Astrocyte (in vitro differentiated cells and primary cell): Measurements from ENCODE around the gene UQCRH. TPM values are rescaled to one million over a fixed set of nuclear protein-coding genes. Genes with fewer than 3 reads are reported as not detected.

Source experiments
- DNase-seq: peaks from one replicate; pipeline ENCODE4 v3.0.0-alpha.2; 2010; ENCODE audit warnings: low read depth
- FAIRE-seq: peaks from 2 replicates; lab custom pipeline; 2011; peaks lifted over from hg19 to GRCh38; lab: Jason Lieb, UNC
- H2AFZ ChIP-seq: 2 replicates; pipeline ENCODE4 v1.6.0; 2012; ENCODE audit warnings: low read depth, low read length, inconsistent platforms
- H3K27ac ChIP-seq: 2 replicates; pipeline ENCODE4 v1.5.1; 2011; ENCODE audit warnings: low read depth, low read length, inconsistent platforms
- H3K27me3 ChIP-seq: 2 replicates; pipeline ENCODE4 v1.6.0; 2011; ENCODE audit warnings: low read length, inconsistent platforms; ENCODE audit not compliant: insufficient read depth
- H3K36me3 ChIP-seq: 2 replicates; pipeline ENCODE4 v1.5.1; 2011; ENCODE audit warnings: low read length, inconsistent platforms; ENCODE audit not compliant: insufficient read depth
- H3K4me1 ChIP-seq: 2 replicates; pipeline ENCODE4 v1.5.1; 2011; ENCODE audit warnings: low read length, inconsistent platforms; ENCODE audit not compliant: insufficient read depth
- H3K4me2 ChIP-seq: 2 replicates; pipeline ENCODE4 v1.6.0; 2012; ENCODE audit warnings: low read length, inconsistent platforms
- H3K4me3 ChIP-seq: 2 replicates; pipeline ENCODE4 v1.5.1; 2011; ENCODE audit warnings: low read depth, mild to moderate bottlenecking, low read length, inconsistent platforms; ENCODE audit not compliant: insufficient read depth
- H3K79me2 ChIP-seq: 2 replicates; pipeline ENCODE4 v1.6.0; 2012; ENCODE audit warnings: mild to moderate bottlenecking, low read length, inconsistent platforms; ENCODE audit not compliant: insufficient read depth
- H3K9ac ChIP-seq: 2 replicates; pipeline ENCODE4 v1.6.0; 2012; ENCODE audit warnings: mild to moderate bottlenecking, low read length, inconsistent platforms
- H3K9me3 ChIP-seq: 2 replicates; pipeline ENCODE4 v1.5.1; 2012; ENCODE audit warnings: low read depth, mild to moderate bottlenecking, low read length, inconsistent platforms; ENCODE audit not compliant: insufficient read depth
- H4K20me1 ChIP-seq: 2 replicates; pipeline ENCODE4 v1.6.0; 2012; ENCODE audit warnings: low read length, inconsistent platforms; ENCODE audit not compliant: insufficient read depth
- H3K27ac Mint-ChIP-seq: one replicate; pipeline ENCODE4 v1.8.0; 2021; ENCODE audit warnings: mild to moderate bottlenecking, mixed read lengths; ENCODE audit not compliant: unreplicated experiment
- H3K27me3 Mint-ChIP-seq: one replicate; pipeline ENCODE4 v1.8.0; 2021; ENCODE audit warnings: low read depth, mixed read lengths; ENCODE audit not compliant: unreplicated experiment
- H3K36me3 Mint-ChIP-seq: one replicate; pipeline ENCODE4 v1.8.0; 2021; ENCODE audit warnings: low read depth, mixed read lengths; ENCODE audit not compliant: unreplicated experiment
- H3K4me1 Mint-ChIP-seq: one replicate; pipeline ENCODE4 v1.8.0; 2021; ENCODE audit warnings: low read depth, mixed read lengths; ENCODE audit not compliant: unreplicated experiment
- H3K4me3 Mint-ChIP-seq: one replicate; pipeline ENCODE4 v1.8.0; 2021; ENCODE audit warnings: mild to moderate bottlenecking, moderate library complexity, mixed read lengths; ENCODE audit not compliant: unreplicated experiment
- H3K9me3 Mint-ChIP-seq: one replicate; pipeline ENCODE4 v1.8.0; 2021; ENCODE audit warnings: mild to moderate bottlenecking, mixed read lengths; ENCODE audit not compliant: unreplicated experiment
- EZH2 ChIP-seq: IDR thresholded peaks from 2 replicates; pipeline ENCODE4 v1.6.1; 2012; ENCODE audit warnings: mild to moderate bottlenecking, low read length, inconsistent platforms; ENCODE audit not compliant: insufficient read depth
- total RNA-seq: library from RNA; stranded (reverse); gene quantifications from 2 replicates; pipeline ENCODE4 v1.2.1, GENCODE V29; 2021
- TF ChIP-seq, protein P1 (sequence below): IDR thresholded peaks from 2 replicates; pipeline ENCODE4 v1.5.1; 2011; ENCODE audit warnings: low read depth, mild to moderate bottlenecking, inconsistent platforms, low read length, moderate library complexity; ENCODE audit not compliant: insufficient read depth

Gene UQCRH
- total RNA-seq, 1 donor from 2014 or later = 337 TPM

DNA sequence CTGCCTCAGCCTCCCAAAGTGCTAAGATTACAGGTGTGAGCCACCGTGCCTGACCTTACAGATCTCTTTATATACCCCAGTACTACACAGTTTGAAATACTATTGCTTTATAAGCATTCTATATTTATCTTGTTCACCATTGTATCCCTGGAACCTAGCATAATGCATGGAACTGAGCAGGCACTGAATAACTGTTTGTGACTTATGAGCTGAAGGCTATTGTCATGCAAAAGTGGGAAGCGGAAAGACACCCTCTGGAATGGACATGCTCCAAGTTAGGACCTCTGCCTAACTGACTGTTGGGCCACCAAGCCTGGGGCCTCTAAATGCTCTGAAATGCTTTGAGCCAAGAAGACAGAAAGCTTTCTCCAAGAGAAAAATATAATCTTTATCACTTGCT, 8.2 kb upstream of the UQCRH start:
- peaks cover 16% of the 10 kb centered on the region for H3K4me1 Mint-ChIP-seq
- FAIRE-seq = no peak

DNA sequence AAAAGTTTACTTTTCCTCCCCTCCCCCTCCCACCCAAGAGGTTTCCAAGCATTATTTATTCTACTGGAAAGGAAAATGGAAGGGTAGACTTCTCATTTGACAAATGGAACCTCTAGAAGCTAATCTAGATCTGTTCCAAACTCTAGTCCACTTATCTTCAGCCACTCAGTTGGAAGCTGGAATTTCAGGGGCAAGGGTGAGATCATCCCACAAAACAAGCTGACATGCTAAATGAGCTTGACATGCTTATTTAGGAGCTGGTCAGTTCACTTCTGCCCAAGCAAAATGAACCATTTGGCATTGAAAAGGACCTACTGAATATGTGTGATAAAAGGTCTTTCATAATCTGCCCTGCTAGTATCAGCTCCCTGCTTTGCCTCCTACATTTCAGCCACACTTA, 5.1 kb upstream of the UQCRH start:
- peaks cover 13% of the 10 kb centered on the region for H3K4me1 ChIP-seq
- Mint-ChIP-seq H3K27ac (no peak overlapping the region), H3K9me3 (no peaks in the 10 kb centered on the region), H3K4me3 (no peak overlapping the region), H3K4me1 (peaks cover 24% of the 10 kb centered on the region), H3K36me3 (peaks cover 26% of the 10 kb centered on the region), H3K27me3 (no peaks in the 10 kb centered on the region)
- no peak overlapping the region for H3K9ac ChIP-seq
- peaks cover 68% of the 10 kb centered on the region for H3K79me2 ChIP-seq
- no peak overlapping the region for H3K4me2 ChIP-seq
- no peak overlapping the region for H3K27ac ChIP-seq
- H4K20me1 ChIP-seq = peaks cover 40% of the 10 kb centered on the region
- H3K9me3 ChIP-seq = no peaks in the 10 kb centered on the region
- DNase-seq (no peak), FAIRE-seq (no peak)
- TF ChIP-seq EZH2 = no peak
- TF ChIP-seq, protein P1, sequence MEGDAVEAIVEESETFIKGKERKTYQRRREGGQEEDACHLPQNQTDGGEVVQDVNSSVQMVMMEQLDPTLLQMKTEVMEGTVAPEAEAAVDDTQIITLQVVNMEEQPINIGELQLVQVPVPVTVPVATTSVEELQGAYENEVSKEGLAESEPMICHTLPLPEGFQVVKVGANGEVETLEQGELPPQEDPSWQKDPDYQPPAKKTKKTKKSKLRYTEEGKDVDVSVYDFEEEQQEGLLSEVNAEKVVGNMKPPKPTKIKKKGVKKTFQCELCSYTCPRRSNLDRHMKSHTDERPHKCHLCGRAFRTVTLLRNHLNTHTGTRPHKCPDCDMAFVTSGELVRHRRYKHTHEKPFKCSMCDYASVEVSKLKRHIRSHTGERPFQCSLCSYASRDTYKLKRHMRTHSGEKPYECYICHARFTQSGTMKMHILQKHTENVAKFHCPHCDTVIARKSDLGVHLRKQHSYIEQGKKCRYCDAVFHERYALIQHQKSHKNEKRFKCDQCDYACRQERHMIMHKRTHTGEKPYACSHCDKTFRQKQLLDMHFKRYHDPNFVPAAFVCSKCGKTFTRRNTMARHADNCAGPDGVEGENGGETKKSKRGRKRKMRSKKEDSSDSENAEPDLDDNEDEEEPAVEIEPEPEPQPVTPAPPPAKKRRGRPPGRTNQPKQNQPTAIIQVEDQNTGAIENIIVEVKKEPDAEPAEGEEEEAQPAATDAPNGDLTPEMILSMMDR = no peak
- H2AFZ ChIP-seq = no peak overlapping the region
- no peaks in the 10 kb centered on the region for H3K27me3 ChIP-seq
- no peak overlapping the region for H3K4me3 ChIP-seq
- H3K36me3 ChIP-seq = peaks cover 31% of the 10 kb centered on the region

More for the DNA sequence above, 8.2 kb upstream of the UQCRH start:
- Histone ChIP-seq H3K27me3 (no peaks in the 10 kb centered on the region), H3K79me2 (peaks cover 40% of the 10 kb centered on the region), H3K9me3 (no peaks in the 10 kb centered on the region), H3K9ac (no peak overlapping the region), H2AFZ (no peak overlapping the region), H3K4me3 (no peak overlapping the region), H3K4me2 (no peak overlapping the region), H4K20me1 (peaks cover 29% of the 10 kb centered on the region), H3K4me1 (peaks cover under 1% of the 10 kb centered on the region), H3K27ac (no peak overlapping the region), H3K36me3 (peaks cover 31% of the 10 kb centered on the region)
- peaks cover 23% of the 10 kb centered on the region for H3K36me3 Mint-ChIP-seq
- no peak overlapping the region for H3K27ac Mint-ChIP-seq
- no peaks in the 10 kb centered on the region for H3K9me3 Mint-ChIP-seq
- TF ChIP-seq, protein P1 = no peak
- TF ChIP-seq EZH2 = no peak
- no peak for DNase-seq
- H3K27me3 Mint-ChIP-seq = no peaks in the 10 kb centered on the region
- no peak overlapping the region for H3K4me3 Mint-ChIP-seq

DNA sequence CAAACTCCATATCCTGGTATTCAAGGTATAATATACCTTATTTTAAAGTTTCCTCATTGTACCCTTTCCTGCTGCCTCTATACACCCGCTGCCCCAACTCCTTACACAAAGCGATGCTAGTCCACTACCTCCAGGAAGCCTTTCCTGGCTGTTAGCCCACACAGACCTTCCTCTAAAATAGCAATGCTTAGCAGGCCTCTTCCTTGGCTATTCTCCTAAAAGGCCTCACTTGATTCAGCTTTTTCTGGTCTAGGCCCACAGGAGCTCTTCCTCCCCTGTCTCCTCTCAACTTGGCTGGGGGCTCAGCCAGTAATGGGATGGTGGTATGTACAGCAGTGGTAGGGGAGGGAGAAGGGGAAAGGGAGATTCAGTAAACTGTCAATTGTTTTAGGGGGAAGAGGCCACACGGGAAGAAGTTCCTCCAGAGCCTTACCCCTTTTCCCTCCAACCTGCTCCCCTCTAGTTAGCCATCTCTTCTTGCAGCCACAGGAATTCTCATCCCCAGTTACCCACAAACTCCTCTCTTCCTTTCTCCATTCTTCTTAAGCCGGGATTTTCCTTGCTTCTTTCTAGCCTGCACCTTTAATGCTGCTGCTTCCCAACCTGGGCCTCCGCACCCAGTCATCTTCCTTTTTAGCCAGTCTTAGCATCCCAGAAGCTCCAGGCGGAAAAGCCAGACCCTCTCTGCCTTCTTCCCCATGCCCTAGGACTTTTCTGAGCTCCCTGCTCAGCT, 2.7 kb upstream of the UQCRH start:
- H2AFZ ChIP-seq = no peak overlapping the region
- H4K20me1 ChIP-seq = peaks cover 45% of the 10 kb centered on the region

More for the DNA sequence above, 2.7 kb upstream of the UQCRH start:
- H3K79me2 ChIP-seq = peaks cover 92% of the 10 kb centered on the region
- Mint-ChIP-seq H3K36me3 (peaks cover 17% of the 10 kb centered on the region), H3K4me3 (peak overlapping the region; percentile 99), H3K9me3 (no peaks in the 10 kb centered on the region), H3K27ac (peak overlapping the region; percentile 87), H3K4me1 (peaks cover 29% of the 10 kb centered on the region), H3K27me3 (no peaks in the 10 kb centered on the region)
- DNase-seq = peak; percentile 41
- peak overlapping the region; percentile 98 for H3K4me3 ChIP-seq
- peaks cover 23% of the 10 kb centered on the region for H3K4me1 ChIP-seq
- H3K27me3 ChIP-seq = no peaks in the 10 kb centered on the region
- peak overlapping the region; percentile 99 for H3K4me2 ChIP-seq
- FAIRE-seq = no peak
- no peaks in the 10 kb centered on the region for H3K9me3 ChIP-seq
- peaks cover 20% of the 10 kb centered on the region for H3K36me3 ChIP-seq
- TF ChIP-seq, protein P1 = no peak
- no peak for TF ChIP-seq EZH2
- H3K9ac ChIP-seq = peak overlapping the region; percentile 98
- H3K27ac ChIP-seq = peak overlapping the region; percentile 96
